SKM-1 (cell line): ENCODE results near the gene DCUN1D2.

Source experiments
- DNase-seq: peaks from one replicate; lab custom pipeline; 2025; ENCODE audit not compliant: unreplicated experiment; lab: John Stamatoyannopoulos, UW

DCUN1D2 gene

DNA sequence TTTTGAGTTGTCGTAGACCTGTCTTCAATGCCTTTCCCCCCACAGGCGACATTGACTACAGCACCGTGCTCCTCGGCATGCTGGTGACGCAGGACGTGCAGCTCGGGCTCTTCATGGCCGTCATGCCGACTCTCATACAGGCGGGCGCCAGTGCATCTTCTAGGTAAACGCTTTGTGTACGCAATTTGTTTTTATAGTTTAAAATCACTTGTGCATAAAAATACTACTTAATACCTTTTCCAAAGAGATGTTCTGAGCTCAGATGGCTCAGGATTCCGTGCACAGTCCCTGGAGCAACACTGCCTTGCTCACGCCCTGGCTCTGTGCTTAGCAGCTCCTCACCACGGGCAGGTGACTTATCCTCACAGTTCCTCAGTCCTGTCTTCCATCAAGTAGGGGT lies 30.1 kb upstream of the DCUN1D2 start:
- DNase-seq = no peak

DNA sequence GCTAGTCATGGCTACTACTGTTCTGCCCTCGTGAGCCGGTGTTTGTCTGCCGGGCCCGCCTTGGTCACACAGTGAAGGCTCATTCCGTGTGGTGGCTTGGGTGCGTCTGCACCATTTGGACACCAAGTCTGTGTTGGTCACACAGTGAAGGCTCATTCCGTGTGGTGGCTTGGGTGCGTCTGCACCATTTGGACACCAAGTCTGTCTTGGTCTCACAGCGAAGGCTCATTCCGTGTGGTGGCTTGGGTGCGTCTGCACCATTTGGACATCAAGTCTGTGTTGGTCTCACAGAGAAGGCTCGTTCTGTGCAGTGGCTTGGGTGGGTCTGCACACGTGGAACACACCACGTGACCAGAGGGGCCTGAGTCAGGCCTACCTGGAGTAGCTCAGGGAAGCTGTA lies 29.0 kb upstream of the DCUN1D2 start:
- DNase-seq = no peak

GRCh38 chr13:113518076-113518803 lies 27.7 kb upstream of the DCUN1D2 start:
- DNase-seq = no peak

DNA sequence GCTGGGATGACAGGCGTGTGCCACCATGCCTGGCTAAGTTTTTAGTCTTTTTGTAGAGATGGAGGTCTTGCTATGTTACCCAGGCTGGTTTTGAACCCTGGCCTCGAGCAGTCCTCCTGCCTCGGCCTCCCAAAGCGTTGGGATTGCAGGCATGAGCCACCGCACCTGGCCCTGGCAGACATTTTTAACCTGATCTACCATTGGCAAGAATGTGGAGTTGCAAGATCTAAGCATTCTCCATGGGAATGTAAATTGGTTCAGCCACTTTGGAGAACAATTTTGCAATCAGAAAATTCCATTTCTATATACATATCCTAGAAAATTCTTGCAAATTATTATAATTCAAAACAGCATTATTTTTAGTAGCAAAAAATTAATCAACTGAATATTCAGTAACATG lies 24.3 kb upstream of the DCUN1D2 start:
- DNase-seq = no peak

- DNase-seq = no peak
These were observed 23.2 kb upstream of the DCUN1D2 start for GRCh38 chr13:113513761-113514160.

- no peak for DNase-seq
These were observed 20.9 kb upstream of the DCUN1D2 start for GRCh38 chr13:113511361-113511760.

GRCh38 chr13:113510871-113511270 lies 20.4 kb upstream of the DCUN1D2 start:
- no peak for DNase-seq

DNA sequence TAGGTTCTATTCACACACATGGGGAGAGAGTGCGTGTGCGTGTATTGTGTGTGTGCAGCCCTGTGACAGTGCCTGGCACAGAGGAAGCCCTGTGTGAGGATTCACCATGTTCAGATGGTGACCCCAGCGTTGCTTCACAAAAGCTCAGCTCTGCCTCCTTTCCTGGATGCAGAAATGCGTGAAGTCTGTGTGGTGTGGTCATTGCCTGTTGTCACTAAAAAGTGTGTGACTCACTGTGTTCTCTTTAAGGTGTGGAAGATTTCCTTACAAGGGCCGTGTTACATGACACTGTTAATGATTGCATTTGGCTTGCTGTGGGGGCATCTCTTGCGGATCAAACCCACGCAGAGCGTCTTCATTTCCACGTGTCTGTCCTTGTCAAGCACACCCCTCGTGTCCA lies 19.5 kb upstream of the DCUN1D2 start:
- no peak for DNase-seq

DNA sequence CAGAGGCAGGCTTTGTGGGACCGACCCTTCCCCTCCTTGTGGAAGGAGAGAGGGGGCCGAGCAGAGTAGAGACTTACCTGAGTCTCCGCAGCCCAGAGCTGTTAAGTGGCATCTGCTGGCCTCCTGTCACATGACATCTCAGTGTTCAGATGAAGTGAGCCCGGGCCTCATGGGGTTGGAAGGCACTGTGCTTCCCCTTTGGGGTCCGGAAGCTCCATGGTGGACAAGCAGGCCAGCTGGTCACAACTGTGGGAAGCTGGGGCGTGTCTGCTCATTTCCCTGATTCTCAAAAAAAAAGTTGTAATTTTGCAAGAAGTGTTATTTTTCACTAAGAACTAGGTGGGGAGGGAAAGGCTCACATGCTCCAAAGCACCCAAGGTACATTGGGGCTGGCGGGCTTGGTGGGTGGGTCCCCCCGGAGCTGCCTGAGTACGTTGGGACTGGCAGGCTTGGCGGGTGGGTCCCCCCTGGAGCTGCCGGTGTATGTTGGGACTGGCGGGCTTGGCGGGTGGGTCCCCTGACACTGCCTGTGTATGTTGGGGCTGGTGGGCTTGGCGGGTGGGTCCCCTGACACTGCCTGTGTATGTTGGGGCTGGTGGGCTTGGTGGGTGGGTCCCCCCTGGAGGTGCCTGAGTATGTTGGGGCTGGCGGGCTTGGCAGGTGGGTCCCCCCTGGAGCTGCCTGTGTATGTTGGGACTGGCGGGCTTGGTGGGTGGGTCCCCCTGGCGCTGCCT lies 18.2 kb upstream of the DCUN1D2 start:
- no peak for DNase-seq

- DNase-seq = no peak
These were observed 17.2 kb upstream of the DCUN1D2 start for GRCh38 chr13:113507505-113508345.

GRCh38 chr13:113506871-113507388 lies 16.4 kb upstream of the DCUN1D2 start:
- DNase-seq = no peak

GRCh38 chr13:113506025-113506685 lies 15.6 kb upstream of the DCUN1D2 start:
- DNase-seq = no peak

GRCh38 chr13:113502686-113503085 lies 12.2 kb upstream of the DCUN1D2 start:
- DNase-seq = no peak

DNA sequence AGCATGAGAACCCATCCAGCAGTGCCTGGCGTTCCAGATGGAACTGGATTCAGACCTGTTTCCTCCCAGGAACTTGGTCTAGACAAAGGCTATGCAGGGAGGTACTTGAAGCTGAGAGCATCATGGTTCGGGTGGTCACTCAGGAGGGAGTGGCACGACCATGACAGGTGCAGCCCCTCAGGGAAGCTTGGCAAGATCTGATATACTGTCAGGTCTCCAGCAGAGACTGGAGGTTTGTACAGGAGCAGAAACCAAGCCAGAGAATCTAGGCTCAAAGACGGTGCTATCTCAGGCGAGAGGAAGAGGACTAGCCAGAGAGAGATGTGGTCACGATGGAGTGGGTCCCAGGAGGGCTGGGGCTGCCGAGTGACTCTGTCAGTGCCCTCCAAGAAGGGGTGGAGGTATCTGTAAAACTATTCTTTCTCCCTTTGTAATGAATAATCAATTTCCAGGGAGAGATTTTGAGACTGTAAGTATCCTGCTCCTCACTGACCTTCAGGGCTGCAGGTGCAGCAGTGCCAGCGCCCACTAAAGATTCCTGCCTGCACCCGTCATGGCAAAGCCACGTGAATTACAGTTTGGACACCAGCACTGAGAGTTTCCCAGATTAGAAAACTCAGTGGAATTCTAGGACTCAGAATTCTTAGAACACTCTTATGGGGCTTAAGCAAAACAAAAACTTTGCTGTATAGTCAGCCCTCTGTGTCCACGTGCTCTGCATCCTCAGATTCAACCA lies 10.2 kb upstream of the DCUN1D2 start:
- no peak for DNase-seq

DNA sequence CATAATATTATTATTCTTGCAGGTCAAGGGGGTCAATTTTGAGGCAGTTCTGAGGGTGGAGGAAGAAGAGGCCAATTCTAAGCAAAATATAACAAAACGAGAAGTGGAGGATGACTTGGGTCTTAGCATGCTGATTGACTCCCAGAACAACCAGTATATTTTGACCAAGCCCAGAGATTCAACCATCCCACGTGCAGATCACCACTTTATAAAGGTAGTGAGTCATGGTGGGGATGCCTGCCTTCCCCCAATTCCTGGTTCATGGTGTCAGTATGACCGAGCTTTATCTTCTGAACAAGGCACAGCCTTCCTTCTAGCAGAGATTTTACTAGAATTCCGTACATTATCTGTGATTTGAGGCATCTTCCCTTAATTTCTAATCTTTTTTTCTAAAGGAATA lies 9.4 kb upstream of the DCUN1D2 start:
- no peak for DNase-seq

GRCh38 chr13:113498905-113499304 lies 8.4 kb upstream of the DCUN1D2 start:
- DNase-seq = no peak

DNA sequence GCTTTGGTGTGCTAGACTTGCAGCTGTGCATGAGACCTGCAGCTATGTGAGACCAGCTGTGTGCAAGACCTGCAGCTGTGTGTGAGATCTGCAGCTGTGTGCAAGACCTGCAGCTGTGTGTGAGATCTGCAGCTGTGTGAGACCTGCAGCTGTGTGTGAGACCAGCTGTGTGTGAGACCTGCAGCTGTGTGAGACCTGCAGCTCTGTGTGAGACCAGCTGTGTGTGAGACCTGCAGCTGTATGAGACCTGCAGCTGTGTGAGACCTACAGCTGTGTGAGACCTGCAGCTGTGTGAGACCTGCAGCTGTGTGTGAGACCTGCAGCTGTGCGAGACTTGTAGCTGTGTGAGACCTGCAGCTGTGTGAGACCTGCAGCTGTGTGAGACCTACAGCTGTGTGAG lies 6.7 kb upstream of the DCUN1D2 start:
- DNase-seq = no peak

DNA sequence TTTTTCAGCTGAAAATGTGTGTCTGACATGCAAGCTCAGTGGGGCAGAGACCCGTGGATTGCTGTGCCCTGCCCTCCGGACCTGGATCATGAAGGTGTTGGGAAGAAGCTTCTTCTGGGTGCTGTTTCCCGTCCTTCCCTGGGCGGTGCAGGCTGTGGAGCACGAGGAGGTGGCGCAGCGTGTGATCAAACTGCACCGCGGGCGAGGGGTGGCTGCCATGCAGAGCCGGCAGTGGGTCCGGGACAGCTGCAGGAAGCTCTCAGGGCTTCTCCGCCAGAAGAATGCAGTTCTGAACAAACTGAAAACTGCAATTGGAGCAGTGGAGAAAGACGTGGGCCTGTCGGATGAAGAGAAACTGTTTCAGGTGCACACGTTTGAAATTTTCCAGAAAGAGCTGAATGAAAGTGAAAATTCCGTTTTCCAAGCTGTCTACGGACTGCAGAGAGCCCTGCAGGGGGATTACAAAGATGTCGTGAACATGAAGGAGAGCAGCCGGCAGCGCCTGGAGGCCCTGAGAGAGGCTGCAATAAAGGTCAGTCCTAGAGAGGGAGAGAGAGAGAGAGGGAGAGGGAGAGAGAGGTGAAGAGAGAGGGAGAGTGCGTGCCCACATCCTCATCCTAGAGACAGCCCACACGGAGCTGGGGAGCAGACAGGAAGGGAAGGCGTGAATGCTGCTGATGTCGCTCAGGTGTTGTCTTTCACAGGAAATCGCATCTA lies 5.1 kb upstream of the DCUN1D2 start:
- no peak for DNase-seq

DNA sequence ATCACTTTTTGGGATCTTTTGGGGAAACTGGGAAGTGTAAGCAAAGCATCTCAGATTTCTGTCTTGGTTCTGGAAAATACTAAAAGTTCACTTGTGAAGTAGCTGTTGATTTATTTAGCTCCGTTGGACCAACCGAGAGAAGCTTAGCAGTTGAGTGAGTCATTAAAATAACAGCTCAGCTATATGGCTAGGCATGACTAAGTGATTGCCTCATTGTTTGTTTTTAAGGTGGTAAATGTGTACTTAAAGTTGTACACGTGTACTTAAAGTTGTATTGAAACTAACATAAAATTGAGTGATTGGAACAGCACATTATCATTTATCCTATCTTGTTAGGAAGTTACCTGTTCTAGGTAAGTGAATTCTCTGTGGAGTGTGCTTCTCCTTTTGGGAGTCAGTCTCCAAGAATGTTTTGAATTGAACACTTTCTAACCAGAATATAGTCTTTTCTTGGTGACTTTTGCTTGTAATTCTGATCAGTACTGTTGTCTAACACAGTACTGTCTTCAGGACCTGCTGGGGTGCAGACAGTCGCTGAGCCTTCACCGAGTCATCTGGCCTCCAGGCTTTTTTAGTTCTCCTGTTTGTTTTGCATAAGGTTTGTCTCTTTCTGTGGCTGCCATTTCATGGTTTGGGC lies 2.9 kb upstream of the DCUN1D2 start:
- DNase-seq = no peak
